HG03439 (cell line): ENCODE data around the gene ZC3H11A.

Source experiments
- ATAC-seq: cut with Tn5 transposase; IDR thresholded peaks from one replicate; pipeline ENCODE4 v1.9.1; 2021; ENCODE audit warnings: mild to moderate bottlenecking, moderate library complexity; ENCODE audit not compliant: unreplicated experiment

Gene ZC3H11A

DNA sequence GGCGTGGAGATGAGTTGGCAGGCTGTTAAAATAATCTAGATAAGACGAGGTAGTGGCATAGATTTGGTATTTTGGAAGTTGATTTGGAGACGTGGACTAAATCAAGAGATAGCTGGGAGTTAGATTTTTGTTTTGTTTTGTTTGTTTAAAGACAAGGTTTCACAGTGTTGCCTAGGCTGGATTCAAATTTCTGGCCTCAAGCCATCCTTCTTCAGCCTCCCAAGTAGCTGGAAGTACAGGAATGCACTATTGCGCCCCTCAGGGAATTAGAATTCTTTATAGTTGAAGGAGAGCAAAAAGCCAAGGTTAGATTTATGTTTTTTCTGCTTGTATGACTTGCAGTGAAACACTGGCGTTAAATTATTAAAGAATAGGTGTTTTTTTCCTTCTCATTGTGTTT lies 43.7 kb downstream of the ZC3H11A start:
- ATAC-seq: no peak

DNA sequence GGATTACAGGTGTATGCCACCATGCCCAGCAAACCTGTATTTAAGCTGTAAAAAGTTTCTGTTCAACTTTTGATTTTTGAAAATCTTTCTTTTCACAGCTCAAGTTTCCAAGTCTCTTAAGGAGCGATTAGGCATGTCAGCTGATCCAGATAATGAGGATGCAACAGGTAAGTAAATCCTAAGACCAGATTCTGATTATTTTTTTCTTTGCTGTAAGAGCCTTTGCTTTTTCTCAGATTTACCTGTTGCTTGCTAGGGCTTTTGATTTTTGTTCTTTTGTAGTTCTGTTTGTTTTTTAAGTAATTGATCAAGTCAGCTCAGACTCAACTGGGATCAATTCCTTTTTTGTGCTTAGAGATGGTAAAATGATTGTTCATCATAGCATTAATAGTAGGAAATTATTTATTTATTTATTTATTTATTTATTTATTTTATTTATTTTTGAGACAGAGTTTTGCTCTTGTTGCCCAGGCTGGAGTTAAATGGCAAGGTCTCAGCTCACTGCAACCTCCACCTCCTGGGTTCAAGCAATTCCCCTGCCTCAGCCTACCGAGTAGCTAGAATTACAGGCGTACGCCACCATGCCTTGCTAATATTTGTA lies 44.9 kb downstream of the ZC3H11A start:
- no peak for ATAC-seq

DNA sequence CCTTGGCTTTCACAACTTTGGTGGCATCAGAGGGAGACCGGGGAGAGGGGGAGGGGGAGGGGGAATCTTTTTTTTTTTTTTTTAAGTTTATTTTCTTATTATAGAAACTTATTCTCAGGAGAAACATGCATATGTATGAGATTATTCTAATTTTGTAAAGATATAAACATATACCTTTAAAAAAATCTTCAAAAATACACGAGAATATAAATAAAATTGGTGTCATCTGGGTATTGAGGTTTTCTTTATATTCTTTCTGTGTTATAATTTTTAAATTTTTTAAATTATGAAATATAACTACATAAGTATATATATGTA lies 47.1 kb downstream of the ZC3H11A start:
- ATAC-seq: no peak

DNA sequence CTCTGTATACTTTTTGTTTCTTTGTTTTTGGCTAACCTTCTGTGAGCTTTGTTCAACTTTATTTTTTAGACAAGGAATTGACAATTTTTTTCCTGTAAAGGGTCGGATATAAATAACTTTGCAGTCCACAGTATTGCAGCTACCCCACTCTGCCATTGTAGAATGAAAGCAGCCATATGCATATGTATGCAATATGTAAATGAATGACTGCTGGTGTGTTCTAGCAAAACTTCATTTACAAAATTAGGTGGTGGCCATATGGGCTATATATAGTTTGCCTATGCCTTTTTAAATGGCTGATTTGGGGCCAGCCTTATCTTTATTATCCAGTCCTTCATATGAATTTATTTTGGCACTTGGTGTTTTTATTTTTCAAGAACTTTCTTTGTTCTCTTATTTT lies 48.0 kb downstream of the ZC3H11A start:
- no peak for ATAC-seq
